Kidney capillary endothelial cell (primary cell): ENCODE measurements around the gene TEX264.

Source experiments
- DNase-seq: peaks from one replicate; pipeline ENCODE4 v3.0.0-alpha.2; 2018; ENCODE audit warnings: low spot score

The TEX264 gene

GRCh38 chr3:51673802-51674654 is 3.0 kb downstream of the TEX264 start:
- no peak for DNase-seq

- DNase-seq, result no peak
Observed at GRCh38 chr3:51675201-51675611, 4.2 kb downstream of the TEX264 start.

DNA sequence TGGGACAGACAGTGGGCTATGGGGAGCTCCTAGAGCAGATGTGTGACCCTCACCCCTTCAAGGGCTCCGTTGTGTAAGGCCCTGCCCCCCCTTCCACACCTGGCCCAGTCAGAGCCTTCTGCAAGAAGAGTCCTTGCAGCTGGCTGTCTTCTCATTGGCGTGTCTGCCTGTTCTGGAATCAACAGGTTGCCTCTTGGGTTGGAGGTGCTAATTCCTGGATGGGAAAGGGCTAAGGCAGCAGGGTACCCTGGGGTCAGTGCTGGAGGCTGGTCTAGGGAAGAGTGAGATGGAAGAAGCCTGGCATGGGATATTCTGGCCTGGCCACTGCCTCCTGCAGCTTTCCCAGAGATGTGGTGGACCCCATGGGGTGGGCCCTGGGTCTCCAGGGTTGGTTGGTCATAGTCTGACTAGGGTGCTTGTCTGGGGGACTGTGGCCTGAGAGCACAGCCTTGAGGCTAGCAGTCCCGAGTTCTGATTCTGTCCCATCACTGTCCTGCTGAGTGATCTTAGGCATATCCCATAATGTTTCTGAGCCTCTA is 5.1 kb downstream of the TEX264 start:
- no peak for DNase-seq

- no peak for DNase-seq
Observed at GRCh38 chr3:51677358-51677757, 6.3 kb downstream of the TEX264 start.

DNA sequence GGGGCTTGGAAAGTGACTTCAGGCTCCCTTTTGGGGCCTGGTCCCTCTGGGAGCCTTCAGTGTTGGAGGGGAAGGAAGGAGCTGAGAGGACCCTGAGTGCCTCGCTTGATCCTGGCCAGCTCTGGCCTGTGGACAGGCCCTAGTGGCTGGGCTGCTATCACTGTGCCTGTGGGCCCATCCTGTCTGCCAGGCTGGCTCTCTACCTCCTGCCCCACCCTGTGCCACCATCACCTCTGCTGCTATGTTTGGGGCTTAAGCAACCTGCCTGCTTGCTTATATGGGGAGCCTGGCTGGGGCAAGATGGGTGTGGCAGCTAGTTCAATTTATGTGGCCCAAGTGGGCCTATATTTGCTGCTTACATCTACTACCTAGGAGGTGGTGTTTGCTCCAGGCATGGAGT is 7.1 kb downstream of the TEX264 start:
- no peak for DNase-seq

DNA sequence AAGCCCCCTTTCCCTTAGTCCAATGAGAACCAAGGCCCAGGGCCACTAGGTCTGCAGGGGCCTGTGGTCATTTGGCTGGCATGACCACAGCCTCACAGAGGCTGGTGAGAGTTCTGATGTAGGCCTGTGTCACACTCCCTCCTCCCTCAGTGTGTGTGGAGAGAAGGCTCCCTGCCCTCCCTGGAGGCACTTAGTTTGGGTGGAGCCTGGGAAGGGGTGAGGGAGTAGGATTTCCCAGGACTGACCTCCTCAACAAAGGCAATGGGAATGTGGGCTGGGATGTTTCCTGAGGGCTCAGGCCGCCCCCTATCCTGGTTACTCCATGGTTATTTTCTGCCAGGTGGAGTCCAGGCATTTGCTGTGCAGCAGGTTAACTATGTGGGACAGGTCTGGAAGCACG is 7.6 kb downstream of the TEX264 start:
- DNase-seq, result no peak

DNA sequence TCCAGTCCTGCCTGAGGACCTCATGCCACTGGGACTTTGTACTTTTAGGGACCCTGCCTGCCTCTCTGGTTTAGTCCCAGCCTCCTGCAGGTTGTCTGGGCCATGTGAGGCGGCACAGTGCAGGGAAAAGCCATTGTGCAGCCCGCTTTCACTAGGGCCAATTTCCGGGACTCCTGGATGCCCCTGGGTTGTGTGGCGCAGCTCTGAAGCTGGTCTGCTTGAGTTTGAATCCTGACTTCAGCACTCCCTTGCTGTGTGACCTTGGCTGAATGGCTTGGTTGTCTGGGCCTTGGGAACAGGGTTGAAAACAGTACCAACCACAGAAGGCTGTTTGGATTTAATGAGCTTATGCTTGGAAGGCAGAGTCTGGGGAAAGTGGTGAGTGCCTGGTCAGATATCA is 8.3 kb downstream of the TEX264 start:
- no peak for DNase-seq

GRCh38 chr3:51679777-51680176 is 8.7 kb downstream of the TEX264 start:
- no peak for DNase-seq

GRCh38 chr3:51680196-51680595 is 9.1 kb downstream of the TEX264 start:
- DNase-seq, result no peak

- DNase-seq, result no peak
Observed at GRCh38 chr3:51680663-51681230, 9.7 kb downstream of the TEX264 start.

DNA sequence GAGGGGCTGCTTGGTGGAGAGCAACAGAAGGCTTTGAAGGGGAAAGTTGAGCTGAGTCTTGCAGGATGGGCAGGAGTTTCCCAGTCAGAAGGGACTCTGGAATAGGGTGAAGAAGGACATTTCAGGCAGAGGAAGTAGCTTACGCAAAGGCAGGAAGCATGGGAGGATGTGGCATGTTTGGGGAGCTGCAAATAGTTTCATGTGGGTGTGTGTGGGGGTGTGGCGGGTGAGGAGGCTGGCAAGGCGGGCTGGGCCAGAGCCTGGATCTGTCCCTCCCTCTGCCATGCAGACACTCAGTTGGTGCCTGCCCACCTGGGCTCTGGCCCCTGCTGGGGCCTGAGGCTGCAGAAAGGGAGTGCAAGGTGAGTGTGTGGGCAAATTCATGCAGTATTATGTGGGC is 10.4 kb downstream of the TEX264 start:
- no peak for DNase-seq

DNA sequence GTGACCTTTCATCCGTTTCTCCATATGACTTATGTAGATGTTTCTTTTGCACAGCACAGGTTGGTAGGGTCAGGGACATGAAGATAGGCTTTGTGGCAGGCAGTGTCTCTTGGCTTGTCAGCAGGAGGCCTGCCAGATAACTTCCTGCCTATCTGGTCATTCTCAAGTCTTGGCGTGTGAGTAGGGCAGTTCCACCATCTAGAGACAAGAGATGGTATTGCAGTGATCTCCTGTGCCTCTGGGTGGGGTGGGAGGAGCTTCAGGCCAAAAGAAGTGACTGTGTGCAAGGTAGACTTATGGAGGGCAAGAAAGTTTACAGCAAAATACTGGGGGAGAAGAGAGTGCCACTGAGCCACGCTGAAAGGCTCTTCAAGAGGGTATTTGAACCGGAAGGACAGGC is 11.0 kb downstream of the TEX264 start:
- DNase-seq, result peak; percentile 87

DNA sequence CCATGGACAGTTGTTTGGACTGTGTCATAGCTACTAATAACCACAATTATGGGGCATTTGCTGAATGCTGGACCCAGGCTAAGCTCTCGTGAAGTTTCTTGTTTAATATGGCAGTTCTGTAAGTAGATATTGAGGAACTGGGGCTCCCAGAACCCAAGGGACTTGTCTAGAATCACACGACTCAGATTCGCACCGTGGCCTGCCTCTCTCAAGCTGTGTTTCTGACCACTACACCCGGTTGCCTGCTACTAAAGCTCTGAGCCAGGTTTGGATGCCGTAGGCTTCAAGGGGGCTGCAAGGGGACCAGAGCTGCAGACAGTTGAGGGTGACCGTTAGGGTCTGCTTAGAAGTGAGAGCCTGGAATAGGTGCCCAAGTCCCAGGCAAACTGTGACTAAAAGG is 11.5 kb downstream of the TEX264 start:
- DNase-seq, result no peak

DNA sequence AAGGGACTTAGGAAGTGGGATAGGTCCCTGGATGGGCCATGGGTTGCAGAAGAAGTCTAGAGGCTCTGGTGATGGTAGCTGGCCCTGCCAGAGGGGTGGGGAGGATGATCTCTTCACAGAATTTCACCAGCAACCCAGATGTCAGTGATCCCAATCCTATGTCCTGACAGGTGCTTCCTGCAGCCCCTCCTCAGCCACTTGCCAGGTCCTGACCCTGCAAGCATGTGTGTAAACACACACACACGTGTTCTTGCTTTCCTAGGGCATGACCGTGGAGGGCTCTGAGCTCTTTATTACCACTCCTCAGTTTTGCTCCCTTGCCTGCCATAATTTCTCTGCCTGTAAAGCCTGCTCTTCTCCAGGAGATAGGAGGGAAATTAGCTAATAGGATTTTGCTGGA is 12.5 kb downstream of the TEX264 start:
- DNase-seq, result no peak

DNA sequence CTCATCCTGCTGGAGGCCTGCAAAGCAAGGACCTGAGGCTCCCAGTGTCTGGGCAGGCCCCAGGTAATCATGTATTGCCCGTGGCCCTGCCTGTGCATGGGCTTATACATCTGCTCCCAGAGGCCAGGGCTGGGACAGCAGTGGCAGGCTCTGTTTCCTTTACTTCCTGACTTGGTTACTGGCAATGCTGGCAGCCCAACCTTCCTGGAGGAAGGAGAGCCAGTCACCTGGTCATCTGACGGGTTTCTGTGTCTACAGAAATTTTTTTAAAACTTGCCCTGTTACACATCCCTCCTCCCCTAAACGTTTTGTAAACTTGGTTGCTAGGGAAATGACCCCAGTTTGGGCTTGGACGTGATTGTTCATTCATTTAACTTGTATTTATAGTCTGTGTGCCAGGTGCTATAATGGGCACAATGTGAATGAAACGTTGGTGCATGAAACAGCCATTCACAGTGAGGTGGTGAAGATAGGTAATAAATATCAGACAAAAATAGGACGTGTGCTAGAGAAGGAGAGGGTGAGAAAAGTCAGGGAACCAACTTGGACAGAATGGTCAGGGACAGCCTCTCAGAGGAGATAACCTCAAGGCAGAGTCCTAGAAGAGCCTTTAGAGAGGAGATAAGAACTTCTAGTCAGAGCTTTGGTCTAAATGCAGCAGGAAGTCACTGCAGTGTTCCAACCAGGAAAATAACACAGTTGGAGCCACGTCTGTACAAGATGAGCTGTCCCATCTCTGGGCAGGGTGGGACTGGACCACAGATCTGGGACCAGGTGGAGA is 14.1 kb downstream of the TEX264 start:
- DNase-seq, result no peak

DNA sequence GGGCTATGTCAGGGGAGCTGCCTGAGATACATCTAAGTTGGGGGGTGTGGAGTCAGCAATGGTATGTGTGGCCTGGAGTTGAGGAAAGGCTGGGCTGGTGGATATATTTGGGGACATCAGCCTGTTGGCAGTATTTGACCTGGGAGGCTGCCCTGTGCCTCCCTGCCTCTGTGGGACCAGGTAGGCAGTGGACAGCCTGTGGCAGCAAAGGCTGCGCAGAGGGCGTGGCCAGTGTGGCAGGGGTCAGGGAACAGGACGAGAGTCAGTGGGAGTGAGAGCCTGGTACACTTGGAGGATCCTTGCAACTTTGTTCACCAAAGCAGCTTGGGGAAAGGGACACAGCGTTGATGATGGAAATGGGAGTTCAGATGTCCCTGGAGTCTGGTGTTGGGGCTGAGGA is 15.0 kb downstream of the TEX264 start:
- DNase-seq, result no peak

- peak; percentile 87 for DNase-seq
Observed at GRCh38 chr3:51686512-51687215, 15.6 kb downstream of the TEX264 start.

GRCh38 chr3:51687431-51688205 is 16.6 kb downstream of the TEX264 start:
- DNase-seq, result no peak

DNA sequence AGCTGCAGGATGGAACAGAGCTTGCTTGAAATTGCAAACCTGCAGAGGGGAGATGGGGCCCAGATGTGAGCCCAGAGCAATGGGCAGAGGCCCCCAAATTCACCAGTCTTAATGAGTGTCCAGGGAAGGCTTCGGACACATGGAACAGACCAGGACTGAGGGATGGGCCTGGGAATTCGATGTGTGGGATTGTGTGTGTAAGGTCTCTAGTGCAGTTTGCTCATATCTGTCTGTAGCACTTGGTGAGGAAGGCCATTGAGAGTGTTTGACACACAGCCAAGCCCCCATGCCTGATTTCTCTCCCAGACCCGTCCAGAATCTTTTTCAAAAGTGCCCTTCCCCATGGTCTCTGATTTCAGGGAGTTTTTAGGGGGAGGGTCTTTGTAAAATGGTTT is 17.2 kb downstream of the TEX264 start:
- no peak for DNase-seq

DNA sequence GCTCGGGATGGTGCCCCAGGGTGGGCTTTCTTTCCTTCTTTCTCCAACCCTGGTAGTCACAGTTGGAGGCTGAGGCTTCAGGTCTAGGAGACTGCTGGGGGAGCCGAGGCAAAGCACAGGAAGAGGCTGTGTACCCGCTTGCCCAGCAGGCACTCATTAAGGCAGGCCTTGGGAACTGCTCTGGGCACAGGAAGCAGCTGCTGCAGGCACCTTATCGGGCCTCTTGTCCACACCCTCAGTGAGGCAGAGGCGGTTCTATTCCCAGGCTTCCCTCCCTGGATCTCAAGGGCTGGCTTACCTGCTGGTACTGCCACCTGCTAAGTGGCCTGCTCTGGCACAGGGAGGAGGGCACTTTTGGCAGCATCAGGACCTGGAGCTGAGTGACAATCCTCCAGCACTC is 20.0 kb downstream of the TEX264 start:
- no peak for DNase-seq

DNA sequence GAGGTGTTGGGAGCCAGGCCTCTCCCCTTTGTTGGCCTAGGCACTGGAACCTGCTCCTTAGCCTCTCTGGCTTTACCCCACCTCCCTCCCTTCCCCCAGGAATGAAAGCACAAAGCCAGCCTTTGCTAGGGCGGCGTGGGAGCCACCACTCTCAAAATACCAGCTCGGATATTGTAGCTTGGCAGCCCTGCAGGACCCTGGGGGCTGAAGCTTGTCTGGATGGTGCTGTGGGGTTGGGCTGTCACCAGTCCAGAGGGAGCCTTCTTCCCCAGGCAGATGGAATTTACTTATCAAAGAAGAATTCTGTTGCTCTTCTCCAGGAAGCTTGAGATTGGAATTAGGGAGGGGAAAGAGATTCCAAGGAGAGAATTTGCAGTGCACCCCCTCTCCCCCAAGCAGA is 20.9 kb downstream of the TEX264 start:
- no peak for DNase-seq
